GM12878 (cell line): ENCODE measurements around the gene IRF7. TPM values are rescaled to one million over a fixed set of nuclear protein-coding genes. Genes with fewer than 3 reads are reported as not detected.

ENCODE experiments used
- ATAC-seq: fragments of 200-7000 bp; cut with Tn5 transposase; 3 replicates; pipeline ENCODE4 v1.9.1; 2020; ENCODE audit warnings: mild to moderate bottlenecking, moderate library complexity
- BruUV-seq: library from RNA; stranded (reverse); fragments of 400-500 nt; replicated peaks from 2 replicates; lab custom pipeline; 2021; lab: Mats Ljungman, UMichigan
- CTCF ChIA-PET: fragments of 300-600 bp; sonication (Branson Sonifier 250); formaldehyde crosslinking; extraction: SDS; loops from one replicate; lab custom pipeline; 2021; ENCODE audit warnings: inconsistent platforms; lab: Yijun Ruan, JAX
- POLR2A ChIA-PET: fragments of 350-600 bp; formaldehyde crosslinking; extraction: SDS; loops from one replicate; lab custom pipeline; 2021; ENCODE audit warnings: inconsistent platforms; lab: Charles Lee
- RAD21 ChIA-PET: fragments of 300-600 bp; sonication (Branson Sonifier 250); formaldehyde crosslinking; loops from one replicate; lab custom pipeline; 2023; ENCODE audit warnings: antibody characterized with exemption; ENCODE audit not compliant: unreplicated experiment; lab: Charles Lee
- SMC1A ChIA-PET: fragments of 300-600 bp; sonication (Branson Sonifier 250); formaldehyde crosslinking; loops from one replicate; lab custom pipeline; 2023; ENCODE audit not compliant: unreplicated experiment, uncharacterized antibody; lab: Charles Lee
- DNase-seq: peaks from one replicate; pipeline ENCODE4 v3.0.0-alpha.2; 2011; ENCODE audit warnings: low read depth, low spot score
- FAIRE-seq: peaks from 3 replicates; lab custom pipeline; 2011; peaks lifted over from hg19 to GRCh38; lab: Jason Lieb, UNC
- H2AFZ ChIP-seq: 2 replicates; pipeline ENCODE4 v1.6.0; 2011; ENCODE audit warnings: low read depth, low read length, control low read depth; ENCODE audit not compliant: control insufficient read depth
- H3K27ac ChIP-seq: 2 replicates; pipeline ENCODE4 v1.5.1; 2011; ENCODE audit warnings: control low read depth; ENCODE audit not compliant: control insufficient read depth, insufficient read depth
- H3K27me3 ChIP-seq, 2 experiments: replicated peaks in 1 of 2; 2 replicates each; pipeline versions ENCODE4 v1.6.0 to v1.6.1; 2011; ENCODE audit warnings: low read length in 1 of 2; ENCODE audit not compliant: control insufficient read depth in 2 of 2, insufficient read depth in 2 of 2
- H3K36me3 ChIP-seq, 2 experiments: 2 replicates each; pipeline ENCODE4 v1.5.1; 2011; ENCODE audit warnings: low read length in 1 of 2; ENCODE audit not compliant: control insufficient read depth in 2 of 2, insufficient read depth in 2 of 2
- H3K4me1 ChIP-seq: 2 replicates; pipeline ENCODE4 v1.6.1; 2011; ENCODE audit warnings: mild to moderate bottlenecking, low read length, moderate library complexity, mixed read lengths; ENCODE audit not compliant: control insufficient read depth, insufficient read depth
- H3K4me2 ChIP-seq: 2 replicates; pipeline ENCODE4 v1.6.0; 2011; ENCODE audit warnings: control low read depth; ENCODE audit not compliant: control insufficient read depth, insufficient read depth
- H3K4me3 ChIP-seq: fragments of 200-600 bp; sonication (generic); 2 replicates; pipeline ENCODE4 v1.5.1; 2016
- H3K79me2 ChIP-seq: 2 replicates; pipeline ENCODE4 v1.6.0; 2011; ENCODE audit warnings: low read length; ENCODE audit not compliant: control insufficient read depth, insufficient read depth
- H3K9ac ChIP-seq: 2 replicates; pipeline ENCODE4 v1.8.0; 2011; ENCODE audit warnings: low read length, control low read depth, mixed read lengths; ENCODE audit not compliant: control insufficient read depth, insufficient read depth
- H3K9me3 ChIP-seq: replicated peaks from 3 replicates; pipeline ENCODE4 v1.5.1; 2011; ENCODE audit warnings: mild to moderate bottlenecking, low read length; ENCODE audit not compliant: control insufficient read depth, insufficient read depth
- H4K20me1 ChIP-seq: 2 replicates; pipeline ENCODE4 v1.6.0; 2011; ENCODE audit not compliant: control insufficient read depth, insufficient read depth
- EED ChIP-seq: sonication (generic); IDR thresholded peaks from 2 replicates; pipeline ENCODE4 v1.6.1; 2016; ENCODE audit warnings: antibody characterized with exemption, low read depth
- ESRRA ChIP-seq: IDR thresholded peaks from 2 replicates; pipeline ENCODE4 v1.6.1; 2012; ENCODE audit warnings: mild to moderate bottlenecking, low read length, improper control_type of control experiment
- JUNB ChIP-seq: IDR thresholded peaks from 2 replicates; pipeline ENCODE4 v1.6.1; 2016; ENCODE audit warnings: antibody characterized with exemption, mild to moderate bottlenecking
- NR2F1 ChIP-seq: fragments of 450-650 bp; conservative IDR thresholded peaks from 2 replicates; pipeline ENCODE4 v1.6.1; 2017; ENCODE audit warnings: mild to moderate bottlenecking
- PAX8 ChIP-seq: fragments of 450-650 bp; IDR thresholded peaks from 2 replicates; pipeline ENCODE4 v1.6.1; 2017; ENCODE audit warnings: mild to moderate bottlenecking, moderate library complexity
- TARDBP ChIP-seq: IDR thresholded peaks from 2 replicates; pipeline ENCODE4 v1.6.1; 2016; ENCODE audit warnings: borderline replicate concordance
- WGBS: methylation state at CpG from one replicate; pipeline ENCODE4 v1.1.6; 2016; ENCODE audit warnings: low lambda C conversion rate; ENCODE audit not compliant: insufficient replicate concordance, insufficient coverage; ENCODE audit errors: missing lambda C conversion rate; 5-methylcytosine and 5-hydroxymethylcytosine counted together
- in situ Hi-C: fragments of 300-500 bp; cut with MboI; formaldehyde crosslinking; loops from 9 replicates; pipeline ENCODE4 v1.14.3; 2018; ENCODE audit warnings: mixed read lengths
- intact Hi-C: fragments of 100-400 bp; cut with micrococcal nuclease; formaldehyde crosslinking; loops from one replicate; pipeline ENCODE4 v1.14.2; 2022; ENCODE audit not compliant: unreplicated experiment
- polyA plus RNA-seq, 11 experiments: library from polyadenylated mRNA; depleted of rRNA in 4 of 11; unstranded in 6 of 11; stranded (reverse) in 5 of 11; fragments of >200 nt; fragmentation: Nextera tagmentation in 4 of 11; fragmentation: Illumina TruSeq in 1 of 11; extraction: Ambion mirVana in 4 of 11; extraction: Trizol in 1 of 11; gene quantifications; 1 replicate in 1 of 11; 2 replicates in 10 of 11; pipeline versions ENCODE4 v1.2.1 to v1.2.3, GENCODE V29; 2011 to 2016; ENCODE audit warnings: inconsistent platforms in 2 of 11, missing spikeins in 2 of 11, low read depth in 1 of 11
- total RNA-seq, 4 experiments: library from RNA; depleted of rRNA in 3 of 4; stranded (reverse); fragments of >200 nt in 3 of 4; fragmentation: Illumina TruSeq in 1 of 4; extraction: Trizol in 1 of 4; gene quantifications; 2 replicates each; pipeline versions ENCODE4 v1.2.1 to v1.2.3, GENCODE V29; 2013 to 2021
- TF ChIP-seq, protein P1 (sequence below), 3 experiments: IDR thresholded peaks in 2 of 3; conservative IDR thresholded peaks in 1 of 3; 2 replicates each; pipeline ENCODE4 v1.5.1; 2011; ENCODE audit warnings: low read depth in 3 of 3, low read length in 3 of 3, mild to moderate bottlenecking in 3 of 3, control low read depth in 2 of 3, moderate library complexity in 2 of 3, inconsistent platforms in 1 of 3, mixed read lengths in 1 of 3; ENCODE audit not compliant: control insufficient read depth in 2 of 3, insufficient read depth in 1 of 3; ENCODE audit errors: extremely low read depth in 1 of 3
- TF ChIP-seq, protein P2 (sequence below): IDR thresholded peaks from 2 replicates; pipeline ENCODE4 v1.6.1; 2012; ENCODE audit warnings: low read length, inconsistent platforms

IRF7 gene
- total and polyA plus RNA-seq, 10 of the 15 experiments (the other 5 are each of a cell fraction or from before 2014, with no cell fraction given), result 4.4 to 141 (median 67.6) TPM

DNA sequence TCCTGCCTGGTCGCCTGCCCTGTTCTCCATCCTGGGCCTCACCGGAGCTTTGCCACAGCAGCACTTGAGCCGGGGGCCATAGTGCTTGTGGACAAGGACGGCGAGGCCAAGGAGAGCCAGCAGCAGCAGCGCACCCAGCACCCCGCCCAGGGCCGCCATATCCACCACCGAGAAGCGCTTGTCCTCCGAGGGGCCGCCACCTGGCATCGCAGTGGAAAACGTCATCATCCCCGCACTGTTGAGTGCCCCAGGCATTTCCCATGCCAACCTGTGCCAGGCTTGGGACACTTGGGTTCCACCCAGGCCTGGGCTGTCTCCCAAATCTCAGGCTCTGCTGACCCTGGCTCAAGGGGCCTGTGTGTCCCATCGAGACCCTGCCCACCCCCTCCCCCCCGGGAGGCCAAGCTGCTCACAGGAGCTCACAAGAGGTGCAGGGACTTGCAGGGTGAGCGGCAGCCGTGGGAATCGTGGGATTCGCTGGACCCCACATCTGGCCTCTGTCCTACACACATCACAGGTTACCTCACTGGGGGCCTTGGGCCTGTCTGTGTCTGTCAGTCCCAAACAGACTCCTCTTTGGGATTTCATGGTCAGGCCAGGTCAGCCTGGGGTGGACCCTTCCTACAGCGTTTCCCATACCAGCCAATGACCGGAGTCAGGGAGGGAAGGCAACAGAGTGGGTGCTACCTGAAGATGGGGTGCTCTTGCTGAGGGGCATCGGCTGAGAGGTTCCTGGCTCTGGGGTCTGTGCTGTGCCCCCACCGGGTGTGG, 2.3 kb upstream of the IRF7 start:
- 96% methylated on average over 22 of the region's 25 CpGs for WGBS
- Histone ChIP-seq H3K79me2 (peaks cover 25% of the 10 kb centered on the region), H3K4me2 (no peak overlapping the region), H3K36me3 (peaks cover 0 to 8% of the 10 kb centered on the region in 2 experiments; a peak in 3 of 4 replicates), H3K27ac (no peak overlapping the region), H4K20me1 (peaks cover 3% of the 10 kb centered on the region; the same call in 1 of the 2 replicates), H3K27me3 (no peaks in the 10 kb centered on the region), H3K4me1 (peaks cover 10% of the 10 kb centered on the region), H3K4me3 (no peak overlapping the region), H3K9me3 (no peaks in the 10 kb centered on the region), H3K9ac (no peak overlapping the region), H2AFZ (no peak overlapping the region)
- no peak for FAIRE-seq
- no peak for DNase-seq
- no TSS peak for BruUV-seq
- ChIA-PET SMC1A (no interaction called here), RAD21 (no interaction called here), POLR2A (no interaction called here), CTCF (no interaction called here)
- in situ Hi-C loops (no loop called here), intact Hi-C loops (loop anchor here (5.0 kb wide), 1 partner anchor 104 kb away; no protein-coding TSS in a partner anchor)
- TF ChIP-seq JUNB (no peak), EED (no peak), ESRRA (no peak), PAX8 (no peak), TARDBP (no peak), NR2F1 (no peak)
- TF ChIP-seq, protein P1, sequence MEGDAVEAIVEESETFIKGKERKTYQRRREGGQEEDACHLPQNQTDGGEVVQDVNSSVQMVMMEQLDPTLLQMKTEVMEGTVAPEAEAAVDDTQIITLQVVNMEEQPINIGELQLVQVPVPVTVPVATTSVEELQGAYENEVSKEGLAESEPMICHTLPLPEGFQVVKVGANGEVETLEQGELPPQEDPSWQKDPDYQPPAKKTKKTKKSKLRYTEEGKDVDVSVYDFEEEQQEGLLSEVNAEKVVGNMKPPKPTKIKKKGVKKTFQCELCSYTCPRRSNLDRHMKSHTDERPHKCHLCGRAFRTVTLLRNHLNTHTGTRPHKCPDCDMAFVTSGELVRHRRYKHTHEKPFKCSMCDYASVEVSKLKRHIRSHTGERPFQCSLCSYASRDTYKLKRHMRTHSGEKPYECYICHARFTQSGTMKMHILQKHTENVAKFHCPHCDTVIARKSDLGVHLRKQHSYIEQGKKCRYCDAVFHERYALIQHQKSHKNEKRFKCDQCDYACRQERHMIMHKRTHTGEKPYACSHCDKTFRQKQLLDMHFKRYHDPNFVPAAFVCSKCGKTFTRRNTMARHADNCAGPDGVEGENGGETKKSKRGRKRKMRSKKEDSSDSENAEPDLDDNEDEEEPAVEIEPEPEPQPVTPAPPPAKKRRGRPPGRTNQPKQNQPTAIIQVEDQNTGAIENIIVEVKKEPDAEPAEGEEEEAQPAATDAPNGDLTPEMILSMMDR (IDR thresholded peaks at IDR 0.05 in 2 of 3, conservative IDR thresholded peaks at IDR 0.05 in 1 of 3; ENCODE audit: control insufficient read depth in 2 of 3, extremely low read depth in 1 of 3, insufficient read depth in 1 of 3, low read depth in 3 of 3, low read length in 3 of 3), result no peak
- TF ChIP-seq, protein P2, sequence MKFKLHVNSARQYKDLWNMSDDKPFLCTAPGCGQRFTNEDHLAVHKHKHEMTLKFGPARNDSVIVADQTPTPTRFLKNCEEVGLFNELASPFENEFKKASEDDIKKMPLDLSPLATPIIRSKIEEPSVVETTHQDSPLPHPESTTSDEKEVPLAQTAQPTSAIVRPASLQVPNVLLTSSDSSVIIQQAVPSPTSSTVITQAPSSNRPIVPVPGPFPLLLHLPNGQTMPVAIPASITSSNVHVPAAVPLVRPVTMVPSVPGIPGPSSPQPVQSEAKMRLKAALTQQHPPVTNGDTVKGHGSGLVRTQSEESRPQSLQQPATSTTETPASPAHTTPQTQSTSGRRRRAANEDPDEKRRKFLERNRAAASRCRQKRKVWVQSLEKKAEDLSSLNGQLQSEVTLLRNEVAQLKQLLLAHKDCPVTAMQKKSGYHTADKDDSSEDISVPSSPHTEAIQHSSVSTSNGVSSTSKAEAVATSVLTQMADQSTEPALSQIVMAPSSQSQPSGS, result no peak
- ATAC-seq, result no peak
